Measurements from ENCODE around the gene FRMD5. TPM values are rescaled to one million over a fixed set of nuclear protein-coding genes. Genes with fewer than 3 reads are reported as not detected.

The FRMD5 gene
- total RNA-seq, 1 donor from 2014 or later, result 7.8 TPM

DNA sequence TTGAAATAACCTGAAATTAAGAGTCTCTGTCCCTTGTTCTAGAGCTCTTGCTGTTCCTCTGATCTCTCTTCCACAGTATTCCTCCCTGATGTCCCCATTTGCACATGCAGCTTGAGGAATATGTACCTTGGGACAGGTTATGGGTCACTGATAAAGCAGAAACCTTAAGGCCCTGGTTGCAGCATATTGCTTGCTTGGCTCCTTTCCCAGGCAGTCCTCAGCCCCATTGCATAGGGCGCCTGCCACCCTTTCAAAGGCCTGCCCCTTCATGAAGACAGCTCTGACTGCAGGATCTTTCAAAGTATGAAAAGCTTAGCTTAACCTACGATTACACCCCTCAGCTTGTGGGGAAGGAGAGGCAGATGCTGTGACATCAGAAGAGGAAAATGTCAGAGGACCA, 316.6 kb downstream of the FRMD5 start:
- Mint-ChIP-seq H3K36me3 (ENCODE audit: insufficient read depth) (peaks cover 6% of the 10 kb centered on the region), H3K9me3 (ENCODE audit: low read depth) (no peaks in the 10 kb centered on the region), H3K27me3 (no peaks in the 10 kb centered on the region), H3K27ac (no peak overlapping the region), H3K4me3 (ENCODE audit: low read depth) (no peak overlapping the region), H3K4me1 (ENCODE audit: low read depth) (no peaks in the 10 kb centered on the region)
- TF ChIP-seq, protein P1, sequence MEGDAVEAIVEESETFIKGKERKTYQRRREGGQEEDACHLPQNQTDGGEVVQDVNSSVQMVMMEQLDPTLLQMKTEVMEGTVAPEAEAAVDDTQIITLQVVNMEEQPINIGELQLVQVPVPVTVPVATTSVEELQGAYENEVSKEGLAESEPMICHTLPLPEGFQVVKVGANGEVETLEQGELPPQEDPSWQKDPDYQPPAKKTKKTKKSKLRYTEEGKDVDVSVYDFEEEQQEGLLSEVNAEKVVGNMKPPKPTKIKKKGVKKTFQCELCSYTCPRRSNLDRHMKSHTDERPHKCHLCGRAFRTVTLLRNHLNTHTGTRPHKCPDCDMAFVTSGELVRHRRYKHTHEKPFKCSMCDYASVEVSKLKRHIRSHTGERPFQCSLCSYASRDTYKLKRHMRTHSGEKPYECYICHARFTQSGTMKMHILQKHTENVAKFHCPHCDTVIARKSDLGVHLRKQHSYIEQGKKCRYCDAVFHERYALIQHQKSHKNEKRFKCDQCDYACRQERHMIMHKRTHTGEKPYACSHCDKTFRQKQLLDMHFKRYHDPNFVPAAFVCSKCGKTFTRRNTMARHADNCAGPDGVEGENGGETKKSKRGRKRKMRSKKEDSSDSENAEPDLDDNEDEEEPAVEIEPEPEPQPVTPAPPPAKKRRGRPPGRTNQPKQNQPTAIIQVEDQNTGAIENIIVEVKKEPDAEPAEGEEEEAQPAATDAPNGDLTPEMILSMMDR (IDR thresholded peaks at IDR 0.05; ENCODE audit: unreplicated experiment), result no peak
- no peak for DNase-seq (ENCODE audit: low spot score, unreplicated experiment)

DNA sequence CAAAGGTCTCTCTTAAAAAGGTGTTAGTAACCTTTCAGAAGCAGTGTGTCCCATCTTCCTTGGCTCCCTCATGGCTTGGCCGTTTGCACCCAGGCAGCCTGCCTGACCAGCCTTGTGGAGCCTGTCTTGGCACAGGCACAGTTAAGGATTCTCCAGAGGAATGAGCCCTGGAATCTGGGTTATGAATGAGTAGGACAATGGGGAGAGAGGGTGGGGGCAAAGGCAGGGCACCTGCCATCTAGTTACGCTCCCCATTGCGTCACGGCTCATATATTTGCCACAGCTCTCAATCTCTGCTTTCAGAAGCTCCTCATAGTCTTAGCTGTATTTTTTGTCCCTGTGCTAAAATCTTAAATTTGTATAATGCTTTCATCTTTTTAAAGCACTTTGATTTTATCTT, 317.7 kb downstream of the FRMD5 start:
- no peak overlapping the region for H3K27ac Mint-ChIP-seq
- H3K9me3 Mint-ChIP-seq (ENCODE audit: low read depth), result no peaks in the 10 kb centered on the region
- TF ChIP-seq, protein P1 (IDR thresholded peaks at IDR 0.05; ENCODE audit: unreplicated experiment), result no peak
- peaks cover 8% of the 10 kb centered on the region for H3K36me3 Mint-ChIP-seq (ENCODE audit: insufficient read depth)
- H3K4me1 Mint-ChIP-seq (ENCODE audit: low read depth), result no peaks in the 10 kb centered on the region
- H3K4me3 Mint-ChIP-seq (ENCODE audit: low read depth), result no peak overlapping the region
- DNase-seq (ENCODE audit: low spot score, unreplicated experiment), result no peak
- H3K27me3 Mint-ChIP-seq, result no peaks in the 10 kb centered on the region

DNA sequence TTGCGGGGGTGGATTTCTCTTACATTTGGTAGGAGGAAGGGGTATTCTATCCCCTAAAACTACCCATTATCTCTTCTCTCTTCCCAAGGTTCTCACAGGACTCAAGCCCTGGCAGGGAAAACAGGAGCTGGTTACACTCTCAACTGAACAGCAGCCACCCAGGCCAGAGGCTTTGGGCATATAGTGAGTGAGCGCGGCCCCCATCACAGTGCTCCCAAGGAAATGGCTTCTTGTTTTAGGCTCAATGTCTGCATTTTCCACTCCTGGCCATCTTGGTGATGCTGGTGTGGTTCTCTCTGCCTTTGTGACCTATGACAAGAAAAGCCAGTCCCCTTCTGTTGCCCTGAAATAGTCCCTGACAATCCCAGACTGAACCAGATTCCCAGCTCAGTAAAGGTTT, 318.2 kb downstream of the FRMD5 start:
- DNase-seq (ENCODE audit: low spot score, unreplicated experiment), result no peak
- Mint-ChIP-seq H3K27ac (no peak overlapping the region), H3K4me3 (ENCODE audit: low read depth) (no peak overlapping the region), H3K27me3 (no peaks in the 10 kb centered on the region), H3K4me1 (ENCODE audit: low read depth) (no peaks in the 10 kb centered on the region), H3K36me3 (ENCODE audit: insufficient read depth) (peaks cover 5% of the 10 kb centered on the region), H3K9me3 (ENCODE audit: low read depth) (no peaks in the 10 kb centered on the region)
- TF ChIP-seq, protein P1 (IDR thresholded peaks at IDR 0.05; ENCODE audit: unreplicated experiment), result no peak

DNA sequence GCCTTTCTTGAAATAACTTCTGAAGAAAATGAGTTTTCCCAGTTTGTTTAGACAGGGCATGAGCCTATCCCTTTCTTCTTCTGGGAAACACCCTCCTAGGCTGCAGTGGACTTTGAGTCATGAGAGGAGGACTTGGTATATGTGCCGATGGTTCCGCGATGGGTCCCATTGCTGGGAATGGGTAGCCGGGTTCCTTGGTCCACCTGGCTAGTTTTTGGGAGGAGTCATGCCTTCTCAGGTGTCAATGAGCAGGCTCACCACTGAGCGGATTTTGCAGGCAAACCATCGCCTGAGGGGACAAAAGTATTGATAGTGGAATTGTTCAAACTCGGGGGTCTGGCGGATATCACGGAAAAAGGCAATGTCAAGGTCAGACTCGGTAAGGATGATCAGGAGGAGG, 321.4 kb downstream of the FRMD5 start:
- Mint-ChIP-seq H3K4me3 (ENCODE audit: low read depth) (no peak overlapping the region), H3K9me3 (ENCODE audit: low read depth) (no peaks in the 10 kb centered on the region), H3K36me3 (ENCODE audit: insufficient read depth) (peaks cover 6% of the 10 kb centered on the region), H3K27me3 (no peaks in the 10 kb centered on the region), H3K4me1 (ENCODE audit: low read depth) (no peaks in the 10 kb centered on the region), H3K27ac (no peak overlapping the region)
- no peak for DNase-seq (ENCODE audit: low spot score, unreplicated experiment)
- TF ChIP-seq, protein P1 (IDR thresholded peaks at IDR 0.05; ENCODE audit: unreplicated experiment), result no peak

DNA sequence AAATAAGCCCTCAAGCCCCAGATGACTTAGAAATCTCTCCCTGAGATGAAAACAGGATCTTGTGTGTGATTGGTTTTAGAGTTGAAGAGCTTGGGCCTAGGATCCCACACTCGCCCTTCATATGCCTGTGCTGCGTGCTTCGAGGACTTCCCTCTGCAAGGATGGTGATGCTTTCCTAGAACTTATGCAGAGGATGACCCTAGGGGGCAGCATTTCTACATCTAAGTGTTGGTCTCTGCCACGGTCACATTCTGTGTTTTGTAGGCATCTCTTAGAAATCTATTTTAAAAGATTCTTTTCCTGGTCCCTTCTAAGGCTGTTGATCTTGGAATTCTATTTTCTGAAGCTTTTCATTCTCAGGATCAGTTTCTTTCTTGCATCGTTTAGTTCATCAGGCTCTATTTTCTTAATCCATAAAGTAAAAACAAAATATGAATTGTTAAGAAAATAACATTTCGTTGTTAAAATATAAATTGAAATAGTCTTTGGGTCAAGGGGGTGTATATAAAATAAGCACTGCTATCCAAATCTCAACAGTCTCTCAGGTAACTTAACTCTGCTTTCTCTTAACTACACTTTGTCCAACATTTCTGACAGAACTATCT, 322.6 kb downstream of the FRMD5 start:
- Mint-ChIP-seq H3K4me1 (ENCODE audit: low read depth) (no peaks in the 10 kb centered on the region), H3K27ac (peak overlapping the region; percentile 34), H3K4me3 (ENCODE audit: low read depth) (no peak overlapping the region), H3K36me3 (ENCODE audit: insufficient read depth) (peaks cover 3% of the 10 kb centered on the region), H3K27me3 (no peaks in the 10 kb centered on the region), H3K9me3 (ENCODE audit: low read depth) (no peaks in the 10 kb centered on the region)
- DNase-seq (ENCODE audit: low spot score, unreplicated experiment), result peak; percentile 33
- TF ChIP-seq, protein P1 (IDR thresholded peaks at IDR 0.05; ENCODE audit: unreplicated experiment), result peak; percentile 78
